SU-DHL-6 (cell line): ENCODE results near the gene TTC23L.

Experiments
- EZH2phosphoT487 ChIP-seq: fragments of 200-600 bp; sonication (generic), shearing (Covaris generic); conservative IDR thresholded peaks from 2 replicates; pipeline ENCODE4 v1.6.1; 2018; ENCODE audit warnings: mild to moderate bottlenecking, antibody characterized with exemption, low read length, moderate library complexity, mixed read lengths
- TF ChIP-seq, protein P1 (sequence below): fragments of 200-600 bp; sonication (generic); IDR thresholded peaks from one replicate; pipeline ENCODE4 v1.5.1; 2017; ENCODE audit warnings: antibody characterized with exemption, mild to moderate bottlenecking, low read length, moderate library complexity; ENCODE audit not compliant: insufficient read depth, poor library complexity, severe bottlenecking

DNA sequence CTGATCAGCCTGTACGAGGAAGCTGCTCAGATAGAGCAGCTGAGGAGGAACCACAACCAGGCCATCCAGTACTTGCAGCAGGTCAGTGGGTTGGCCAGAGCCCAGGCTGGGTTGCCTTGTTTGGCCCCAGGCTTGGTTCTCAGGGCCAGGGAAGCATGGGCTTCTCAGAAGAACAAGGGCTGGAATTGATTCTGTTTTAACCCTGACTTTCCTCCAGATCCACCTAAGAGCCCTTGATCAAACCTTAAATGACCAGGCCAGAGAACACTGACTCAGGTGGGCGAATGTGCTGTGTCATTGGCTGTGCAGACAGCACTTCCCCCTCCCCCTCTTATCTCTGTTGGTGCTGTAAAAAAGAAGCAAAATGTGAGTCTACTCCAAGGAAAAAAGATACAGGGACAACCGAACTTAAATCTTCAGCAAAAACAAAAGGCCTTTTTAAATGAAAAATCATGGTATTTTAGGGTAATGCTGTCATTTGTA is 28.1 kb downstream of the TTC23L start:
- TF ChIP-seq, protein P1, sequence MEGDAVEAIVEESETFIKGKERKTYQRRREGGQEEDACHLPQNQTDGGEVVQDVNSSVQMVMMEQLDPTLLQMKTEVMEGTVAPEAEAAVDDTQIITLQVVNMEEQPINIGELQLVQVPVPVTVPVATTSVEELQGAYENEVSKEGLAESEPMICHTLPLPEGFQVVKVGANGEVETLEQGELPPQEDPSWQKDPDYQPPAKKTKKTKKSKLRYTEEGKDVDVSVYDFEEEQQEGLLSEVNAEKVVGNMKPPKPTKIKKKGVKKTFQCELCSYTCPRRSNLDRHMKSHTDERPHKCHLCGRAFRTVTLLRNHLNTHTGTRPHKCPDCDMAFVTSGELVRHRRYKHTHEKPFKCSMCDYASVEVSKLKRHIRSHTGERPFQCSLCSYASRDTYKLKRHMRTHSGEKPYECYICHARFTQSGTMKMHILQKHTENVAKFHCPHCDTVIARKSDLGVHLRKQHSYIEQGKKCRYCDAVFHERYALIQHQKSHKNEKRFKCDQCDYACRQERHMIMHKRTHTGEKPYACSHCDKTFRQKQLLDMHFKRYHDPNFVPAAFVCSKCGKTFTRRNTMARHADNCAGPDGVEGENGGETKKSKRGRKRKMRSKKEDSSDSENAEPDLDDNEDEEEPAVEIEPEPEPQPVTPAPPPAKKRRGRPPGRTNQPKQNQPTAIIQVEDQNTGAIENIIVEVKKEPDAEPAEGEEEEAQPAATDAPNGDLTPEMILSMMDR: no peak
- no peak for TF ChIP-seq EZH2phosphoT487
